WI38 (cell line): ENCODE measurements around the gene CXCL11.

Source experiments
- H3K4me3 ChIP-seq: 2 replicates; pipeline ENCODE4 v1.5.1; 2011; ENCODE audit warnings: low read depth, mild to moderate bottlenecking, control low read depth, low read length
- CTCF ChIP-seq: IDR thresholded peaks from 2 replicates; pipeline ENCODE4 v1.5.1; 2012; ENCODE audit warnings: low read depth, mild to moderate bottlenecking, control low read depth, low read length

Gene CXCL11

GRCh38 chr4:76035799-76036380 lies at the start of gene CXCL11:
Gene CXCL11, minus strand, starts transcription at chr4:76036070. Its CDS starts 83 bp downstream, at chr4:76035987.
- H3K4me3 ChIP-seq, result no peak within 1 kb of the TSS
- TF ChIP-seq CTCF, result no peak

DNA sequence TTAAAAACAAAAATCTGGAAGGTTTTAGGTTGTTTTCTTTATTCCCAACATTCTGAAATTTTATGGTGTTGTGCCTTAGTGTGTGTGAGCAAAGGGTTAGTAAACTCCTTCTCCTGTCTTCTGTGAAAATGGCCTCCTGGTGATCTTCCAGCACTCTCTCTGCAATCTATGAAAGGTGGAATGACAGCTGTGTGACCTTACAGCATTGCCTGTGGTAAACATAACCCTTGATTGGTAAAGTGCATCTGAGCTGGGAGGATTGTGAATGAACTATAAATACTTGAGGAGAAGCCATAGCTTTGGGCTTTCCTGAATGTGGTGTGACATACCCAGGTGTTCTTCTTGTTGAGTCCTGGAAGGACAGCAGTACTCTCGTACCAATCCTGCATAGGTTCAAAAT lies 48.7 kb upstream of the CXCL11 start:
- no peak for TF ChIP-seq CTCF
- no peak overlapping the region for H3K4me3 ChIP-seq

GRCh38 chr4:76083386-76083988 lies 47.6 kb upstream of the CXCL11 start:
- H3K4me3 ChIP-seq, result no peak overlapping the region
- no peak for TF ChIP-seq CTCF

GRCh38 chr4:76078033-76078613 lies 42.3 kb upstream of the CXCL11 start:
- no peak for TF ChIP-seq CTCF

GRCh38 chr4:76074993-76075600 lies 39.2 kb upstream of the CXCL11 start:
- H3K4me3 ChIP-seq, result no peak overlapping the region
- TF ChIP-seq CTCF, result no peak

More at GRCh38 chr4:76078033-76078613, 42.3 kb upstream of the CXCL11 start:
- no peak overlapping the region for H3K4me3 ChIP-seq

DNA sequence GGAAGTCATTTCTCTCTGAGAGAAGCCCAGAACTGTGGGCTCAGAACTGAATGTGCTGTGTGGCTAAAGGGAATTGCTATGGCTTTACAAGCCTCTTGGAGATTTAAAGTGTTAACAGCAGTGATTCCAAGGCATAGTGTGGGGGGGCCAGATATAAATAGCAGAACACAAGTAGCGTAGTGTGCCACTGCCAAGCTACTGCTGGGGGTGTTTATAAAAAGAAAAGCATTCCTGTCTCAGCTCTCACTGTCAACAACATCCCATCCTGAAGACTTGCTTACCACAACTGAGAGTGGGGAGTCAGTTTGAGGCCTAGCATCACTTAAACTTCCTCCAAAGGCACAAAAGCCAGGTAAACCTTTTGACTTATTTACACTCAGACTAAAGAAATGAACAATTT lies 38.6 kb upstream of the CXCL11 start, which contains the start of gene ART3:
TSS of gene ART3 (plus strand) at position 242 of the 400 bp plus-strand sequence. CDS start 1,181 bp downstream, outside the sequence.
- no peak for TF ChIP-seq CTCF
- no peak within 1 kb of the TSS for H3K4me3 ChIP-seq

DNA sequence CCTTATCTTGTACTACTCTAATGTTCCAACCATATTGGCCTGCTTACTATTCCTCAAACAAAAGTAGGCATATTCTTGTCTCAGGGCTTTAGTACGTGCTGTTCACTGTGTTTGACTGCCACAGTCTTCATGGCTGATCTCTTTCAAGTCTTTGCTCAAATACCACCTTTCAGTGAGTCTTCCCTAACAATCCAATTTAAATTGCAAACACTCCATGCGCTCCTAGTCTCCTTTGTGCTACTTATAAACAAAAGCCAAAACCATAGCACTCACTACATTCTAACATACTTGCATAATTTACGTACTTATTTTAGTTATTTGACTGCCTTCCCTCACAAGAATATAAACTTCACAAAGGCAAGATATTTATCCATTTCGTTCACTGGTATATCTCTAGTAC lies 36.9 kb upstream of the CXCL11 start:
- TF ChIP-seq CTCF, result no peak

More for the DNA sequence above, 36.9 kb upstream of the CXCL11 start:
- no peak overlapping the region for H3K4me3 ChIP-seq
